HG03575 (cell line): ENCODE measurements around the gene SLC48A1.

ENCODE experiments used
- ATAC-seq: cut with Tn5 transposase; IDR thresholded peaks from one replicate; pipeline ENCODE4 v1.9.1; 2021; ENCODE audit not compliant: unreplicated experiment, insufficient number of reproducible peaks, low FRiP score; ENCODE audit errors: extremely low read depth

The SLC48A1 gene

DNA sequence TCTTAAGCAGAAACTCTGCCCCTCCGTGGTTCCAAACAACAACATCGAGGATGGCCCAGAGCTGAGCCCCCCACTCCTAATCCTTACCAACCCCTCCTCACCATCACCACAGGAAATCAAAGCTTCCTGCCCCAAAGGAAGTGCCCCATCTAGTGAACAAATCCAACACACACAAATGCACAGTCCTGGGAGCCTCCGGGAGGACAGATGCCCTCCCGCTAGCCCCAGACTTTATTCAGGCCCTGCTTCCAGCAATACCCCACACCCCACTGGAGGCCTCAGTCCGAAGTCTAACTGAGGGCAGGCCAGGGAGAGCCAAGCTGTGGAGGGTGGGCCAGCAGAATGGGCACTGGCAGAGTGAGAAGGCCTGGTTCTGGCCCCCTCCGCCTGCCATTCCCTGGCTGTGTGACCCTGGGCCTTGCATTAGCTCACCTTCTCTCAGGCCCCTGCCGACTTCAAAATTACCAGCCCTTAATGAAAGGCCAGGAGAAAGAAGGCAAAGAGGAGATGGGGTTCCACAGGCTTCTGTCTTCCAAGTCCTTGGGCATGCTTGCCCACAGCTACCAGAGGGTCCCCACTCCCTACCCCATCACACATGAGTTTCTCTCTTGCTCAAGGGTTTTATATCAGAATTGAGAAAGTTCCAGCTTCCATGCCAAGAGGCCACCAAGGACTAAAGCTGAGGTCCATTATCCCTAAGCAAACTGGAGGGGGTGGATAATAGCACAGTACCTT is 44.4 kb downstream of the SLC48A1 start:
- ATAC-seq: no peak

DNA sequence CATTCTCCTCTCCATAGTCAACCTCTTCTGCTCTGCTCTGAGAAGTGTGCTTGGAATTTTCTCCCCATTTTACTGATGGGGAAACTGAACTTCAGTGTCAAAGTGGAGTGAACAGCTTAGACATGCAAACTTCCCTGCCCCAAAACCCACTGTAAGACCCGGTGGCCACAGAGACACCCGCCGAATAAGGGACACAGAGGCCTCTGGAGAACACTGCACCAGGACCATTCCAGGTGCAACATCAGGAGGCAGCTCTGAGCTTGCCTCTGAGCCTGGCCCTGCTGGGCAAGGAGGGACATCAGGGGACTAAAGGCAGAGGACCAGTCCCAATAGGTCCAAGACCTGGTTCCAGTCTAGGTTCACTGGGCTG is 45.0 kb downstream of the SLC48A1 start:
- no peak for ATAC-seq

DNA sequence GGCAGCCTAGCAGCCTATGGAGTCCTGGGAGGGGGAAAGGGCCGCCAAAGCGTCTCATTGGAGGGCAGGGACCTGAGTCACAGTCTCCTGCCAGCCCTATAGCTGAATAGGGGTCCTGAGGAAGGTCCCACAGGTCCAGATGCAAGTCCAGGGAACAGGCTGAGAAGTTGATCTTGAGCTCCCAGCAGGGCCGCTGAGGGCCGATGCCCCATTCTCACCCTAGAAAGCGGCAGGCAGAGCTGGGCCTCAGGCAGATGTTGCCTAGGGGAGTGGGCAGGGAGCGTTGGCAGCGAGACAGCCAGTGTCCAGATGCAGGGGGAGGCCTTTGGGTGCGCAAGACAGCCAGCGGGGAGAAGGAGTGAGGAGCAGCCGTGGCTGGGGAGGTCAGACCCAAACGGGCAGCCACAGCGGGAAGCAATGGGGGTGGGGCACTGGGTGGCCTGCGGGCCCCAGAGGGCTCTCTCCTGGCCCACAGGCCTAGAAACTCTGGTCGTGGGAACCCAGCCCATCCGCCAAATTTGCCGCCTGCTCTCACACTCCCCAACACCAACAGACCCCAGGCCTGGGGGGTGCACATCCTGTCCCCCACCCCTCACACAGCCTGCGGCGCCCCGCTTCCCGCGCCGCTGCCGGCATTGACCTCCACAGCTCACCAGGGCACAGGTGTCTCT is 45.6 kb downstream of the SLC48A1 start:
- ATAC-seq: no peak

DNA sequence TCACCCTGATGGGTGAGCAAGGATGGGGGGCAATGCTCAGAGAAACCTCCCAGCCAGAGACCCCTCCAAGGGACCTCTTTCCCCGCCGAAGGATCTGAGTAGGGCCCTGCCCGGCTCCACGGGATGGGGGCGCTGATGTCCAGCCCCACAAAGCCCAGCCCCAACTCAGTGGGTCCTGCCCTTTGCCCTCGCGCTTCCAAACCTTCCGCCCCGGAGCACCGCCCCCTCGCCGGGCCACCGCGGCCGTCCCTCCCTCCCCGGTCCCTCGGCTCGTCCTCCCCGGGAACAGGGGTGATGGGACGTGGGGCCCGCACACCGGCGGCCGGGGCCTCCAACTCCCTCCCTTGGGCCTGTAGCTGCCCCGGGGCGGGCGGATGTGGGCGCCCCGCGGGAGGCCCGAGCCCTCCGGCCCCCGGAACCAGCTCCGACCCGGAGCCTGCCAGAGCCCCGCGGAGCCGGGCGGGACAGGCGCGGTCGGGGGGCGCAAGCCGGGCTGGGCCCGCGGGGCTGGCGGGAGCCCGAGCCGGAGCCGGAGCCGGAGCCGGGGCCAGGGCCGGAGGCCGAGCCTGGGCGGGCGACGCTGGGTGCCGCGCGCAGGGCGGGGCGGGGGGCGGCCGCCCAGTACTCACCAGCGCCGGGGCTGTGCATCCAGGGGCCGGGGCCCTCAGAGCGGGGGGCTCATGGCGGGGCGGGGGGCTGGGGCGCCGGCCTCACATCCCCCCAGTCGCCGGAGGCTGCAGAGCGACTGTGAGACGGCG is 46.3 kb downstream of the SLC48A1 start:
- no peak for ATAC-seq

DNA sequence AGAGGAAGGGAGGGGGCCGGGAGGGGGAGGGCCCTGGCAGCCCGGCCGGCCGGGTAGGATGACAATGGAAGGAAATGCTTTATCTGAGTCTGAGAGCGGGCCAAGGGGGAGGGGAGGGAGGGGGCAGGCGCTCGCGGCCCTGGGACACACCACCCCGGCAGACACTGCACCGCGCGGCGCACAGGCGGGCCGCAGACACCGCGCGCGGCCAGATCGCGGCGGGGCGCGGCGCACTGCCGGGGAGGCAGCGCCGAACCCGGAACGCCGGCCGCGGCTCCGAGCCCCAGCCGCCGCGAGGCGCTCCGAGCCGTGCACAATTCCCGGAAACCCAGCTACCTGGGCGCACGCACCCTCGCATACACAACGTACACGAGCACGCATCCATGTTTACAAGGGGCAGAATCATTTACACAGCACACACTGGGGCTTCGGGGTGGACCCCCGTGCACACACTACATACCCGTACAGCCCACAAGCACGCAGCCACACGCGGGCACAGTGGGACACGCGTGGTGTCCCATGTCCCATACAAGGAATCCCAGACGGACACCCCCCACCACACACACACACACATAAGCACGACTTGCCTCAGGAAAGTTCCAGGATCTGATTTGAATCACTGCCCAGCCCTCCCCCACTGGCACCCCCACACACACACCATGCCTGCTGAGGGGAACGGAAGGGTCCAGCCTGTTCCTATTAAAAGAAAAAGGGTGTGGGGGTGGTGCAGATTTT is 47.0 kb downstream of the SLC48A1 start, which contains the start of gene HDAC7:
TSS of gene HDAC7 (minus strand) at position 8 of the 735 bp plus-strand sequence. CDS start 118 bp downstream, outside the sequence.
- ATAC-seq: no peak

DNA sequence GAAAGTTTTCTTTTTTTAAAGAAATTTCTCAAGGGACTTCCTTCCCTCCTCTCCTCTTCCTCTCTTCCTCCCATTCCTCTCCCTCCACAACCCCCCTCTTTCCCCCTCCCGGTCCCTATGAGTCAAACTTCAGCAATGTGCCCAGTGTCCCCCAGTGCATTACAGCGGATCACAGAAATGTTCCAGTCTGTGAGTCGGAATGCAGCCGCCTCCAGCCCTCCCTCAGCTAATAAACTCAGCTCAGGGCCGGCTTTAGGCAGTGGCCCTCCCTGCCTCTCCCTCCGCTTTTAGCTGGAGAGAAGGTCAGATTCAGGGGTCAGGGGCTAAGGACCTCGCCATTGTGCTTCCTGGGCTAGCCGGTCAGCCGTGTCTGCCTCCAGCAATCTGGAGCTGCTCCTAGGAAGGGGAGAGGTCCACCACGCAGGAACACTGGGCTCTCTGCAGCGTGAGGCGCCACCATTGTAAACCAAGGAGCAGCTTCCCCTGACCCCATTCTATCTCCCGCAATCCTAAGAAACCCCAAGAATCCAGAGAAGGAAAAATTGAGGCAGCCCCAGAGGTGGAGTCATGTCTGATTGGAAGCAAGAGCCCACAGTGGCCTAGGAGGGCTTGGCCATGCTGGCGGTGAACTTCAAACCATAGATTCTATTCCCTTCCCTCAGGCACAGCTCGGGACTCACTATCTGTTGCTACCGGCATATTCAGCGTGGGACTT is 47.8 kb downstream of the SLC48A1 start:
- no peak for ATAC-seq

DNA sequence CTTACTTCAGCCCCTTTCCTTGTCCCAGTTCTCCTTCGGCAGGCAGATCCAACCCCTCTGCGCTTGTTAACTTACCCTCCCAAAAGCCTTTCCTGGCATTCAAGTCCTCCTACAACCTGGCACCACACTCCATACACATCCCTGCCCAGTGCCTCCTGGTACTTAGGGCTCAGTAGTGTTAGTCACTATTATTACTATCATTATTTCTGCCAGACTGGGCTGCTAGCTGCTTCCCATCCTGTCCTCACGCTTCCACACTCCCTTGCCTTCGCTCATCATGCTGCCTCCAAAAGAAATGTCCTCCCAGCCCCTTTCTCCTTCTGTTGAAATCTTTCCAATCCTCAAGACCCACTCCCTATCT is 48.3 kb downstream of the SLC48A1 start:
- no peak for ATAC-seq

DNA sequence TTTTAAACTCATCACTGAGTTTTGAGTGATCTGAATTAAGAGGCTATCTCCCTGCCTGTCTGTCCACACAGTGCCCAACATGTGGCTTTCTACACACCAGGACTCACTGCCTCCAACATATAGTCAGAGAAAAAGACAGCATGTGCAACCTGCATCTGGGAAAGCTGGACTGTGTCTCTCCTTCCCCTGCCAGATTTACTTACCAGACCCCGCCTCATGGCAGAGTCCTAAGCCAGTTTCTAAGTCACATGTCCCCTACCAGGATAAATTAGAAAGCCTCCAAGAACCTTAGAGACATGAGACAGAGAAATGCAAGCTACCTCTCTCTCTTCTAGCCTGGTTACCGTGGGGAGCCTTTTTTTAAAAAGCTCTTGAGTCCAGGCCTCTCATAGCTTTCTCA is 49.4 kb downstream of the SLC48A1 start:
- no peak for ATAC-seq

DNA sequence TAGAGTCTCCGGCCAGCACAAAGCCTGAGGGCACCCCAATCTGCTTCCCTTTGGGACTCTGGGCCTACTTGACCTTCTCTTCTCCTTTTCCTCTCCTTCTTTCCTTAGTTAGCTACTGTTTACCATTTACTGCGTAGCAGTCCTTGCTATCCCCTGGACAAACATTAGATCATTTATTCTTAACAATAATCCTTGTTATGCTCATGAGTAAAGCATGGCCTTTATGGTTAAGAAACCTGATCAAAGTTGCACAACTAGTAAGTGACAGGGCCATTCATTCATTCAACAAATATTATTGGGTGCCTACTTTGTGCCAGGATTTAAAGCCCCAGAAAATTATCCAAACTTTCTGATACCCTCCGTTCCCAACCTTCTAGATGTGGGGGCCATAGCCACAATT is 49.8 kb downstream of the SLC48A1 start:
- no peak for ATAC-seq

DNA sequence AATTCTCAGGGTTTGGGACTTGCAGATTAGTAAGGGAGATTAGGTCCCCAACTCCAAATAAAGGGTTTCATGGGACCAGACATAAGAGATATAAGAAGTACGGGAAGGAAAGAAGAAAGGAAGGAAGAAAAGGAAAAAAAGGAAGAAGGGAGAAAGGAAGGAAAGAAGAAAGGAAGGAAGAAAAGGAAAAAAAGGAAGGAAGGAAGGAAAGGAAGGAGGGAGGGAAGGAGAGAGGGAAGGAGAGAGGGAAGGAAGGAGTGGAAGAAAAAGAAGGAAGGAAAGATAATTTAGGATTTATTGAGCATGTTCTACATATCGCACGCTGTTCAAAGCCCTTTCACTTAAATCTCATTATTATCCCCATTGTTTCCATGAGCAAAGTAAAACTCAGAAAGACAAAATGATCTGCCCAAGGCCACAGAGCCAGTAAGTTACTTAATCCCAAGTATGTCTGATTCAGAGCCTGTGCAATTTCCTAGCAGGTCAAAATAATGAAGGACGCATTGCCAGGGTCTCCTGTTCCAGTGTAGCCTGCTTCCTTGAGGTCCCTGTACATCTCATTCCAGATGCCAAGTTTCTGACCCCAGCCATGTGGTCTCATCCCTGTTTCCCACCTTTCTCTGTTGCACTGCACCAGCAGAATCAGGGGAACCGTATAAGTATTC is 50.5 kb downstream of the SLC48A1 start:
- no peak for ATAC-seq

DNA sequence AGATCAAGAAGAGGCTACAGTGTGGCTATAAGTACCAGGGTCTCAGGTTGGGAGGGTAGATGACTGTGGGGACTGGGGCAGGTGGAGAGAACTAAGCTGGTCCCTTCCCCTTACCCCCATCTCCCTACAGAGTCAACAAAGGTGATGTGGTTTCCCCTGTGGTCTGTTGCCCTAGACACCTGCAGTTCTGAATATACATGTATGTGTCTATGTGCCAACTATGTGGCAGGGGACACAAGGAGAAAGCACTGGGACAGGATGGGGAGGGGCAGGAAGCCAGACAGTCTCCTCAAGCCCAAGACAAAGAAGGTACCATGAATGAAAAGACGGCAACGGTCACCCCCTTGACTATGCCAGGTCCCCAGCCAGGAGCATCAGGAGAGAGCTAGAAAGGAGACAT is 51.2 kb downstream of the SLC48A1 start:
- ATAC-seq: no peak

DNA sequence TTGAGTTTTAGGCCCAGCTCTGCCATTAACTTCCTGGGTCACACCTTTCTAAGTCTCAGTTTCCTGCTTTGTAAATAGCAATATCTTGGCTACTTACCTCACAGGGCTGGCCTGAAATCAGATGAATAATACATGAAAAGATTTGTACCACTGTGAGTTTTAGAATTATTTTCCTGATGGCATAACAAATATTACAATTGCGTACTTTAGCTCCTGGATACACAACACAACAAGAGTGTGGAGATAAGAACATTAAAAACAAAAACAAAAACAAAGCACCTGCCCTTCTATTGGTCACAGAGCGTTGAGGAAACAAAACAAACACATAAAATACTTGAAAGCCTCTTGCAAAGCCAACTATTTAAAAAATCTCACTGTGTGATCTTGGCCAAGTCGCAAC is 51.6 kb downstream of the SLC48A1 start:
- ATAC-seq: no peak

DNA sequence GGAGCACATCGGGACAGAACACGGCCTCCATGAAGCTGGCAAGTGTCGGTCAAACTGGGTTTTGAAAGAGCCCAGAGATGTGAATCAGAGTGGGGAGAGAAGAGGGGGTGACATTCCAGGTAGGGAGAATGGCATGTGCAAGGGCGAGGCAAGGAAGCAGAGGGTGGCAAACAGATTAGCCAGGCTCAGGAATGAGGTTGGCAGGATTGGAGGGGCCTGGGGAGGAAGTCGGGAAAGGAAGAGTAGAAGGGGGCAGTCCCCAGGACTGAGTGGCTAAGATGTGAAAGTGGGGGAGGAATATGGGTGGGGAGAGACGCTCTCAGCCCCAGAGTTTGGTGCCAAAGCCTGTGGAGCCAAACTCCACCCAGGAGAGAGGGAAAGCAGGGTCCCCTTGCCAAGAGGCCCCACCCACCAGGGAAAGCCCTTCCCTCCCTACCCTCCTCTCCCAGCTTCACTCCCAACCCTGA is 52.2 kb downstream of the SLC48A1 start:
- no peak for ATAC-seq

DNA sequence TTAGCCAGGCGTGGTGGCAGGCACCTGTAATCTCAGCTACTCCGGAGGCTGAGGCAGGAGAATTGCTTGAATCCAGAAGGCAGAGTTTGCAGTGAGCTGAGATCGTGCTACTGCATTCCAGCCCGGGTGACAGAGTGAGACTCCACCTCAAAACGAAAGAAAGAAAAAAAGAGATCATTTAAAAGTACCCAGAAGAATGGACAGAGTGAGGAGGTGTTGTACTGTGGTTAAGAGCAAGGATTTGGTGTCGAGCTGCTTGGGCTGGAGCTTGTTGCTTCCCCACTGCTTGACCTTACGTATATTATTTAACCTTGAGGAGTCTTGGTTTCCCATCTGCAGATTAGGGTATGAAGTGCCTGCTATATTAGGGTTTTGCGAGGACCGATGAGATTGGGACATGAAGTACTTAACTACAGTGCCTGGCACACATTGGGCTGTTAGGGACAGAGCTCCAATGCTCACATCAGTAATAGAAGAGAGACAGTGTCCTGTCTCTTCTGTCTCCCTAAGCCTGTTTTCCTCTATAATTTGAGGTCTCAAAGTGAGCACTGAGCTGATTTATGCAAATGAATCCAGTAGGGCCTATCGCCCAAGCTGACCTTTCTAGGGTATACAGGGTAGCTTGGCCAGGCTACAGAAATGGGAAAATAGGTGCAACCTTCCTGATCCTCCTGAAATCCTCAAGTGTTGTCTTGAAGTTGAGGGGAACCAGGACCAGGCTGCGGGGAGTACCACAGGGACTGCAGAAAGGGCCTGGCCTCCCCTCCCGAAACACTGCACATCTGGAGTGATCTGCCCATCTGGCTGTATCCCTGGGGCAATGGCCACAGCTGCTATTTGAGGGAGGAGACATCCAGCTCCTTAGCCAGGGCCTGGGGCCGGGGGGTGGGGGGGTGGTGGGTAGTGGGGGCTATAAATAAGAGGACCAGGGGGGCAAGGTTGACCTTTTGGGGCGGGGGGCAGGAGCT is 55.3 kb downstream of the SLC48A1 start:
- ATAC-seq: no peak

DNA sequence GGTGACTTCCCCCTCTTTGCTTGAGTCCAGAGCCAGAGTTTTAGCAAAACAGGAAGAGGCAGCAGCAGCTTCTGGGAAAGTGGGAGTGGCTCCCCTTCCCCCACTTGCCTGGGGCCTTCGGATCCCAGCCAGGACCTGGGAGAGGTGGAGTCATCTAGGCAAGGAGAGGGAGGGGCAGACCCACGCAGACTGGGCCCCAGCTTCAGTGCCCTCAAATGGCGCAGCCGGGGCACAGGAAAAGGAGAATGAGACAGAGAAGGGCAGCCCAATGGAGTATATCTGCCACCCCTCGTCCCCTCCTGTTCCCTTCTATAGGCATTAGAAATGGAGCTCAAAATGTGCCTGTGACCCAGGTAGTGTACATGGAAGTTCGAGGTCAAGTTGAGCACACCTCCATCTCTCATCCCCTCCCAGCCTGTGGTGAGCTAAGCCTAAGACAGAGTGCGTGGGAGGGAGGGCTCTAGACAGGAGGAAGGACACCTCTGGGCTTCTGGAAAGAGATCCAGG is 56.0 kb downstream of the SLC48A1 start:
- ATAC-seq: no peak

DNA sequence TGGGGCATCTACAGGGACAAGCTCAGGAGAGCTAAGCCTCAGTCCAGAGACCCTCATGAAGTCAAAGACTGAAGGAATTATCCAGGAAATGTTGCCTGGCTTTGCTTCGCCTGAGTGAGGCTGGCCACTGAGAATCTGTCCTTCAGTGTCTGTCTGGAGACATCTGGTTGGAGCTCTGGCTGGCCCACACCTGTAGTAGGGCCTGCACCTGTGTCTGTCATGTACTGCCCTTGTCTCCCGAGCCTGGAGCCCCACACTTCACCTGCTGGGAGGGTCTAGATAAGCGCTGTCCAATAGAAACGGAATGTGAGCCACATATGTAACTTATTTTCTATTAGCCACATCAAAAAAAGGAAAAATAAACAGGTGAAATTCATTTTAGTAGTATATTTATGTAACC is 56.5 kb downstream of the SLC48A1 start:
- no peak for ATAC-seq
